ENCODE data around the gene NADSYN1. TPM values are rescaled to one million over a fixed set of nuclear protein-coding genes. Genes with fewer than 3 reads are reported as not detected.

The NADSYN1 gene
- total RNA-seq, 1 donor from 2014 or later: 71.0 TPM

DNA sequence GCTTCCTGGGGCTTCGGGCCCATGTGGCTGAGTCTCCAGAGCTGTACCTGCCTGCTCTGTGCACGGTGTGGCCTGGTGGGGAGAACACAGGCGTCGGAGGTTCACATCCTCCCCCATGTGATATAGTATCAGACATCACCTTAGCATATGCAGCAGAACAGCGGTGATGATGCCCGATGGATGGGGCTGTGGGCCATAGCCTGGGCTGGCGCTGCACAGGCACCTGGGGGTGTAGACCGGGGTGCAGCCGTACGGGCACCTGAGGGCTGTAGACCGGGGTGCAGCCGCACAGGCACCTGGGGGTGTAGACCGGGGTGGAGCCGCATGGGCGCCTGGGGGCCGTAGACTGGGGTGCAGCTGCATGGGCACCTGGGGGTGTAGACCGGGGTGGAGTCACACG lies 29.2 kb downstream of the NADSYN1 start:
- TF ChIP-seq, protein P1, sequence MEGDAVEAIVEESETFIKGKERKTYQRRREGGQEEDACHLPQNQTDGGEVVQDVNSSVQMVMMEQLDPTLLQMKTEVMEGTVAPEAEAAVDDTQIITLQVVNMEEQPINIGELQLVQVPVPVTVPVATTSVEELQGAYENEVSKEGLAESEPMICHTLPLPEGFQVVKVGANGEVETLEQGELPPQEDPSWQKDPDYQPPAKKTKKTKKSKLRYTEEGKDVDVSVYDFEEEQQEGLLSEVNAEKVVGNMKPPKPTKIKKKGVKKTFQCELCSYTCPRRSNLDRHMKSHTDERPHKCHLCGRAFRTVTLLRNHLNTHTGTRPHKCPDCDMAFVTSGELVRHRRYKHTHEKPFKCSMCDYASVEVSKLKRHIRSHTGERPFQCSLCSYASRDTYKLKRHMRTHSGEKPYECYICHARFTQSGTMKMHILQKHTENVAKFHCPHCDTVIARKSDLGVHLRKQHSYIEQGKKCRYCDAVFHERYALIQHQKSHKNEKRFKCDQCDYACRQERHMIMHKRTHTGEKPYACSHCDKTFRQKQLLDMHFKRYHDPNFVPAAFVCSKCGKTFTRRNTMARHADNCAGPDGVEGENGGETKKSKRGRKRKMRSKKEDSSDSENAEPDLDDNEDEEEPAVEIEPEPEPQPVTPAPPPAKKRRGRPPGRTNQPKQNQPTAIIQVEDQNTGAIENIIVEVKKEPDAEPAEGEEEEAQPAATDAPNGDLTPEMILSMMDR (IDR thresholded peaks at IDR 0.05; ENCODE audit: unreplicated experiment): no peak
- no peak overlapping the region for H3K4me3 Mint-ChIP-seq
- H3K27me3 Mint-ChIP-seq (ENCODE audit: low read depth): no peaks in the 10 kb centered on the region
- peaks cover 12% of the 10 kb centered on the region for H3K4me1 Mint-ChIP-seq
- H3K36me3 Mint-ChIP-seq: peaks cover 59% of the 10 kb centered on the region
- H3K9me3 Mint-ChIP-seq: no peaks in the 10 kb centered on the region
- H3K27ac Mint-ChIP-seq: no peak overlapping the region
- no peak for DNase-seq (ENCODE audit: low spot score in 2 of 2, unreplicated experiment in 2 of 2)

DNA sequence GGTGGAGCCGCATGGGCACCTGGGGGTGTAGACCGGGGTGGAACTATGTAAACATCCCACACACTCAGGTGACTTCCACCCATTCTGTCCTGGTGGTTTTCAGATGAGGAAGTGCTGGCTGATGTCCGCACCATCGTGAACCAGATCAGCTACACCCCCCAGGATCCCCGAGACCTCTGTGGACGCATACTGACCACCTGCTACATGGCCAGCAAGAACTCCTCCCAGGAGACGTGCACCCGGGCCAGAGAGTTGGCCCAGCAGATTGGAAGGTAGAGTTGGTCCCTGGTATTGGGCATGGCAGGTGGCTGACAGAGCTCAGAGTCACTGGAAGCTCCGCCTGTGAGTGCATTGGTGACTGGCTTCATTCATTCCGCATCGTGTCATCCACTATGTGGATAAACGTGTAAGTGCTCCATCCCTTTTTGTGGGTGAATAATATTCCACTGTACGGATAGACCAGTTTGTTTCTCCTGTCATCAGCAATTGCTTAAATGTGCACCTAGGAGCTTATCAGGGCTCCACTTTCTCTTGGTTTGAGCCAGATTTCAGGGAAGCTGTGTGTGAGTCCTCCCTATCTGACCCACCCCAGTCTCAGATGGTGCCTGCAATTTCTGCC lies 29.9 kb downstream of the NADSYN1 start:
- H3K4me3 Mint-ChIP-seq: no peak overlapping the region
- peaks cover 56% of the 10 kb centered on the region for H3K36me3 Mint-ChIP-seq
- H3K4me1 Mint-ChIP-seq: peaks cover 14% of the 10 kb centered on the region
- DNase-seq (ENCODE audit: low spot score in 2 of 2, unreplicated experiment in 2 of 2): no peak
- no peaks in the 10 kb centered on the region for H3K27me3 Mint-ChIP-seq (ENCODE audit: low read depth)
- no peaks in the 10 kb centered on the region for H3K9me3 Mint-ChIP-seq
- H3K27ac Mint-ChIP-seq: no peak overlapping the region
- TF ChIP-seq, protein P1 (IDR thresholded peaks at IDR 0.05; ENCODE audit: unreplicated experiment): no peak

DNA sequence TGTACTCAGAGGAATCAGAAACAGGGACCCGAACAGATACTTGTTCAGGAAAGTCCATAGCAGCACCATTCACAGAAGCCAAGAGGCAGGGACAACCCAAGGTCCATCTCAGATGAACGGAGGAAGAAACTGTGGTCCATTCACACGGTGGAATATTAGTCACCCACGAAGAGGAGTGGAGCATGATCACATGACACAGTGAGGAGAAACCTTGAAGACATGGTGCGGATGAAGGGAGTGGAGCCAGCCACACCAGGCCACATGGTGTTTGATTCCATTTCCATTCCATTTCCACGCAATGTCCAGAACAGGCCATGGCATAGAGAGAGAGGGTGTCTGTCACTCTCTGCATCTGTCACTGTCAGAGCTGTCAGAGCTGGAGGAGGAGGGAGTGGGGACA lies 30.7 kb downstream of the NADSYN1 start:
- Mint-ChIP-seq H3K9me3 (no peaks in the 10 kb centered on the region), H3K4me1 (peaks cover 22% of the 10 kb centered on the region), H3K27me3 (ENCODE audit: low read depth) (no peaks in the 10 kb centered on the region), H3K4me3 (no peak overlapping the region), H3K36me3 (peaks cover 54% of the 10 kb centered on the region), H3K27ac (no peak overlapping the region)
- TF ChIP-seq, protein P1 (IDR thresholded peaks at IDR 0.05; ENCODE audit: unreplicated experiment): no peak
- no peak for DNase-seq (ENCODE audit: low spot score in 2 of 2, unreplicated experiment in 2 of 2)

DNA sequence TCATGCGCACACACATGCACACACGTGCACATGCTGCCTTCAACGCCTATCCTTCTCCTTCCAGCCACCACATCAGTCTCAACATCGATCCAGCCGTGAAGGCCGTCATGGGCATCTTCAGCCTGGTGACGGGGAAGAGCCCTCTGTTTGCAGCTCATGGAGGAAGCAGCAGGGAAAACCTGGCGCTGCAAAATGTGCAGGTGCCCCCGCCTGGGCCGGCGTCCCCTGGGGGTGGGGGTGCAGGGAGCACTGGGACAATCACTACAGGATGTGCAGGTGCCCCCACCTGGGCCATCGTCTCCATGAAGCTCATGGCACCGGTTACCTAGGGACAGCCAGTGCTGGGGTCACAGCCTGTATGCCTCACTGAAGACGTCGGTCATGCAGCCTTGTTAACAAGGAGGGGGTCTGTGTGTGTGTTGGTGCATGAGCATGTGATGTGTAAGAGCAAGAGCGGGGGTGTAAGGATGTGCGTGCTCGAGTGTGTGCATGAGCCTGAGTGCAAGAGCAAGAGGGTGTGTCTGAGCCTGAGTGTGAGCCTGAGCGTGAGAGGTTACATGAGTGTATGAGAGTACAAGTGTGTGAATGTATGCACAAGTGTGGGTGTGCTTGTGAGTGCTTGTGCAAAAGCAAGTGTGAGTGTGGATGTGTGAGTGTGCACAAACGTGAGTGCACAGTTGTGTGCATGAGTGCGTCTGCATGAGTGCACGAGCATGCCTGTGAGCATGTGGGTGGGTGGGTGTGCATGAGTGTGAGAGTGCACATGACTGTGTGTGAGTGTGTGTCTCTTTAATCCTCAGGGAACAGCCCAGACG lies 31.5 kb downstream of the NADSYN1 start:
- DNase-seq (ENCODE audit: low spot score in 2 of 2, unreplicated experiment in 2 of 2): no peak
- Mint-ChIP-seq H3K36me3 (peaks cover 55% of the 10 kb centered on the region), H3K9me3 (no peaks in the 10 kb centered on the region), H3K27me3 (ENCODE audit: low read depth) (no peaks in the 10 kb centered on the region), H3K4me3 (no peak overlapping the region), H3K4me1 (peaks cover 29% of the 10 kb centered on the region), H3K27ac (no peak overlapping the region)
- TF ChIP-seq, protein P1 (IDR thresholded peaks at IDR 0.05; ENCODE audit: unreplicated experiment): no peak

DNA sequence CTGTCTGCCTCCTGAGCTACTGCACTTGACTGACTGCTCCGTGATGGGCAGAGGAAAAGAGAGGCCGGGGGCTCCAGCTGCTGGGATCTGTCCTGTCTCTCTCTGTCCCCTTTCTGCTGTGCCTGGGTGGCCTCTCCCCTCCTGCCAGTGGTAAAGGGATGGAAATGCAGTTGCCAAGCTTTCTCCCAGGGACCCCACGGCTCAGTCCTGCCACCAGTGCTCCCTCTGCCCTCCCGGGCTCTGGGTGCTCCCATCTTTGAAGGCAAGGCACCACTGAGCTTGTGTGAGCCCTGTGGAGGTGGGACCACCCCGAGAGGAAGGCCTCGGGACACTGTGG lies 32.0 kb downstream of the NADSYN1 start:
- no peak overlapping the region for H3K27ac Mint-ChIP-seq
- no peaks in the 10 kb centered on the region for H3K9me3 Mint-ChIP-seq
- H3K27me3 Mint-ChIP-seq (ENCODE audit: low read depth): no peaks in the 10 kb centered on the region
- H3K36me3 Mint-ChIP-seq: peaks cover 52% of the 10 kb centered on the region
- H3K4me1 Mint-ChIP-seq: peaks cover 33% of the 10 kb centered on the region
- no peak for DNase-seq (ENCODE audit: low spot score in 2 of 2, unreplicated experiment in 2 of 2)
- no peak overlapping the region for H3K4me3 Mint-ChIP-seq
- TF ChIP-seq, protein P1 (IDR thresholded peaks at IDR 0.05; ENCODE audit: unreplicated experiment): no peak
